Measurements from ENCODE around the gene SAP30BP. TPM values are rescaled to one million over a fixed set of nuclear protein-coding genes. Genes with fewer than 3 reads are reported as not detected.

Gene SAP30BP
- total RNA-seq, 1 experiment from 2014 or later, result 26.5 TPM

DNA sequence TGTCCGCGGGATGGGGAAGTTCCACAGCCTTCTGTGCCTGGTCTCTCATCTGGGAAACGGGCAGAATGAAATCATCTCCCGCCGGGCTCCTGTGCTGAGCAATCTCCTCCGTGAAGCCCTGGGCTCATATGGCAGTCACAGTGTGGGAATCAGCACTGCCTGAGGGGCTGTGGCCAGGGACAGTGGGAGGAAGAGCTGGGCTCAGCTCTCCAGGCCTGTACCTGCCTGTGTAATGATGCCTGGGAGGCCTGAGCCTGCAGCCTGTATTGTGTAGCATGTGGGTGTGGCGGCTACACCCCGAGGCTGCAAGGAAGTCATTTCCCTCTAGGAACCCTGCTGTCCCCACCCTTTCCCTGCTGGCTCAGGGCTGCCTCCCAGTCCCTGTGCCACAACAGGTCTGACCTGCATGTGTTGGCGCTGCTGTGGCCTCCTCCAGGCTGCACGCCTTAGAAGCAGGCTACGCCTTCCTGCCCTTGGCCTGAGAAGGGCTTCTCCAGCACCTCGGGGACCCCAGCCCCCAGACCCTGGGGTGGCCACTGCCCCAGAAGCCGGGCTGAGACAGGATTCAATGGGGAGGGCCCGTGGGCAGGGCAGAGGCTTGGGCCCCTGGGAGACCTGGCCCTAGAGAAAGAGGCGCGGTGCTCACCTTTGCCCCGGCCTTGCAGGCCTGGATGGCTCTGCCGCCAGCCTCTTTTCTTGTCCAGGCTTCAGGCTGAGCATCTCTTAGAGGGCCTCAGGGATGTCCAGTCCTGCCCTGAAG is 56.2 kb downstream of the SAP30BP start:
- H3K4me2 ChIP-seq (ENCODE audit: low read depth, low read length, poor library complexity, severe bottlenecking), result no peak overlapping the region
- H2AFZ ChIP-seq (ENCODE audit: low read length), result no peak overlapping the region
- H3K9me2 ChIP-seq (replicated peaks; ENCODE audit: insufficient read depth, low read length), result no peaks in the 10 kb centered on the region
- H4K20me1 ChIP-seq (ENCODE audit: insufficient read depth, low read depth, low read length), result no peaks in the 10 kb centered on the region
- H3K9ac ChIP-seq (ENCODE audit: low read length), result no peak overlapping the region
- no peaks in the 10 kb centered on the region for H3K79me2 ChIP-seq (ENCODE audit: low read length)
- H3K36me3 ChIP-seq (ENCODE audit: insufficient read depth, low read length), result no peaks in the 10 kb centered on the region
- no peak overlapping the region for H3K27ac ChIP-seq (ENCODE audit: low read length)
- H3K4me3 ChIP-seq (ENCODE audit: low read length), result no peak overlapping the region
- H3K4me1 ChIP-seq (ENCODE audit: low read length), result no peaks in the 10 kb centered on the region
- H3K27me3 ChIP-seq (ENCODE audit: low read length), result no peaks in the 10 kb centered on the region
- no peaks in the 10 kb centered on the region for H3K9me3 ChIP-seq (ENCODE audit: low read length)
- no peak for DNase-seq

DNA sequence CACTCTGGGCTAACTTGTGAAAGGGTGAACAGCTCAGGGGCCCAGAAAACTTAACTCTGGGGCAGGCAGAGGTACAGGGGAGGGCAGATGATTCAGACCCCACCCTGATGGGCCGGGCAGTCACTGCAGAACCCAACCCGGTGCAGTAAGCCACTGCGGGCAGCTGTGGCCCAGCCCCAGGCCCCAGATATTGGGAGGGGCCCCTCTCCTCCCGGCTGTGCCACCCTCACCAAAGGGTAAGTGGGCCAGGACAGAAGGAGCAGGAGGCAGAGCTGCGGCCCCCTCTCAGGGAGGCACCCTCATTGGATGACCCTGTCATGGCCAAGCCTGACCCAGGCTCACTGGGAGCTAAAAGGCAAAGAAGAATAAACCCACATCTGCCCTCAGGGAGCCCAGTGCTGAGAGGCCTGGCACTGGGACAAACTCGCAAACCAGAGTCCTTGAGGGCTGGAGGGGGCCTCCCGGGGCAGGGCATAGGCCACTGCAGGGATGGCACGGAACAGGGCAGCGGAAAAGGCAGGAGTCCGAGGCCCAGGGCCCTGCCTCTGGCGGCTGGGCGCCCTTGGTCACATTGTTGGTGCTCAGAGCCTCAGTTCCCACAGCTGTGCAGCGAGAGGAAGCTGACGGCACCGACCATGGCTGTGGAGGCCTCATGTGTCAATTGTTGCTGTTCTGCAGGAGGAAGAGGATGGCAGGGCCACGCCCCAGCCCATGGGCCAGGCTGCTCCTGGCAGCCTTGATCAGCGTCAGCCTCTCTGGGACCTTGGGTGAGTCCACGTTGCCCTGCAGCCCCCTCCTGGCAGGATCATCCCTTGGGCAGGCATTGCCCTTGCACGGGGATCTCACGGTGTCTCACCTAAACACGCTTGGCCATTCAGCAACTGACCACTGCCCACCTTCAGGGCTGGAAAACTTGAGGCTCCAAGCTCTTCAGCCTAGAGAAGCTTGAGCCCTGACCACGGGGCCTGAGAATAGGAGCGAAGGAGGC is 57.2 kb downstream of the SAP30BP start:
- no peaks in the 10 kb centered on the region for H4K20me1 ChIP-seq (ENCODE audit: insufficient read depth, low read depth, low read length)
- H2AFZ ChIP-seq (ENCODE audit: low read length), result no peak overlapping the region
- no peak overlapping the region for H3K9ac ChIP-seq (ENCODE audit: low read length)
- no peak overlapping the region for H3K27ac ChIP-seq (ENCODE audit: low read length)
- H3K36me3 ChIP-seq (ENCODE audit: insufficient read depth, low read length), result no peaks in the 10 kb centered on the region
- H3K4me3 ChIP-seq (ENCODE audit: low read length), result no peak overlapping the region
- H3K9me2 ChIP-seq (replicated peaks; ENCODE audit: insufficient read depth, low read length), result no peaks in the 10 kb centered on the region
- H3K9me3 ChIP-seq (ENCODE audit: low read length), result no peaks in the 10 kb centered on the region
- no peaks in the 10 kb centered on the region for H3K27me3 ChIP-seq (ENCODE audit: low read length)
- no peaks in the 10 kb centered on the region for H3K4me1 ChIP-seq (ENCODE audit: low read length)
- H3K79me2 ChIP-seq (ENCODE audit: low read length), result no peaks in the 10 kb centered on the region
- DNase-seq, result no peak
- no peak overlapping the region for H3K4me2 ChIP-seq (ENCODE audit: low read depth, low read length, poor library complexity, severe bottlenecking)

DNA sequence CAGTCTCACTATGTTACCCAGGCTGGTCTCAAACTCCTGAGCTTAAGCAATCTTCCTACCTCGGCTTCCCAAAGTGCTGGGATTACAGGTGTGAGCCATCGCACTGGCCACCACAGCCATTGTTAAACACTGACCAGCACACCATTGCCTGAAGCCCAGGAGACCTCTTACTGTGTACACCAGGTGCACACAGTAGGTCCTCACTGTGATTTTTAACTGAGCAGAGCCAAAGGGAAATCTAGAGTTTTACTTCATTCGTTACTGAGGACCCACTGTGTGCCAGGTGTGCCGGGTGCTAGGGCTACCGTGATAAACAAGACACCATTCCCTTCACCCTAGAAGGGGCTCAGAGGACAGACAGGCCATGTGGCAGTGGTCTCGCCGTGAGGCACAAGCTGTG is 58.4 kb downstream of the SAP30BP start:
- Histone ChIP-seq H3K27me3 (ENCODE audit: low read length) (no peaks in the 10 kb centered on the region), H3K9me3 (ENCODE audit: low read length) (no peaks in the 10 kb centered on the region), H3K27ac (ENCODE audit: low read length) (no peak overlapping the region), H2AFZ (ENCODE audit: low read length) (no peak overlapping the region), H3K9me2 (replicated peaks; ENCODE audit: insufficient read depth, low read length) (no peaks in the 10 kb centered on the region), H3K79me2 (ENCODE audit: low read length) (no peaks in the 10 kb centered on the region), H4K20me1 (ENCODE audit: insufficient read depth, low read depth, low read length) (no peaks in the 10 kb centered on the region), H3K36me3 (ENCODE audit: insufficient read depth, low read length) (no peaks in the 10 kb centered on the region), H3K4me3 (ENCODE audit: low read length) (no peak overlapping the region), H3K9ac (ENCODE audit: low read length) (no peak overlapping the region), H3K4me2 (ENCODE audit: low read depth, low read length, poor library complexity, severe bottlenecking) (no peak overlapping the region), H3K4me1 (ENCODE audit: low read length) (no peaks in the 10 kb centered on the region)
- no peak for DNase-seq

DNA sequence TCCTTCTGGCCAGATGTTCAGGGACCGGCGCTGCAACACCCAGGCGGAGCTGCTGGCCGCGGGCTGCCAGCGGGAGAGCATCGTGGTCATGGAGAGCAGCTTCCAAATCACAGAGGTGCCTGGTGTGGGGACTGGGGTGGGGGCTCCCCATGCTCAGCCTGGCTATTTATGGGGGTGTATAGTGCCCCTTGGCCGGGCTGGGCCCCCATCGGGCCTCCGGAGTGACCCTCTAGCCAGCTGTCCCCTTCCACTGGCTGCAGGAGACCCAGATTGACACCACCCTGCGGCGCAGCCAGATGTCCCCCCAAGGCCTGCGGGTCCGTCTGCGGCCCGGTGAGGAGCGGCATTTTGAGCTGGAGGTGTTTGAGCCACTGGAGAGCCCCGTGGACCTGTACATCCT is 60.3 kb downstream of the SAP30BP start:
- Histone ChIP-seq H3K79me2 (ENCODE audit: low read length) (no peaks in the 10 kb centered on the region), H3K27ac (ENCODE audit: low read length) (no peak overlapping the region), H3K9me2 (replicated peaks; ENCODE audit: insufficient read depth, low read length) (no peaks in the 10 kb centered on the region), H3K4me2 (ENCODE audit: low read depth, low read length, poor library complexity, severe bottlenecking) (no peak overlapping the region), H3K27me3 (ENCODE audit: low read length) (no peaks in the 10 kb centered on the region), H3K9ac (ENCODE audit: low read length) (no peak overlapping the region), H3K36me3 (ENCODE audit: insufficient read depth, low read length) (no peaks in the 10 kb centered on the region), H3K4me3 (ENCODE audit: low read length) (no peak overlapping the region), H3K9me3 (ENCODE audit: low read length) (no peaks in the 10 kb centered on the region), H4K20me1 (ENCODE audit: insufficient read depth, low read depth, low read length) (no peaks in the 10 kb centered on the region), H3K4me1 (ENCODE audit: low read length) (no peaks in the 10 kb centered on the region), H2AFZ (ENCODE audit: low read length) (no peak overlapping the region)
- no peak for DNase-seq

DNA sequence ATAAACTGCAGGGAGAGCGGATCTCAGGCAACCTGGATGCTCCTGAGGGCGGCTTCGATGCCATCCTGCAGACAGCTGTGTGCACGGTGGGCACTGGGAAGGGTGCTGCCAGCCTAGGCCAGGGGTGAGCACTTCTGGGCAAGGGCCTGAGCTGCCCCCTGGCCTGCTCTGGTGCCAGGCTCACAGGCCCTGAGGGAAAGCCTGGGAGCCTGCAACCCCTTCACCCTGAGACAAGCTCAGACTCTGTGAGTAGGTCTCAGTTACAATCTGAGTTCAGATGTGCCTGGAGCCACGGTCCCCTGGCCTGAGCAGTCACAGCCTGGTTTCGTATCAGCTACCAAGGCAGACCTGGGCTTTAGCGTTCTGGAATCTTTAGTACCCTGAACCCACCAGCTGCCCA is 62.2 kb downstream of the SAP30BP start:
- no peaks in the 10 kb centered on the region for H3K27me3 ChIP-seq (ENCODE audit: low read length)
- H3K4me1 ChIP-seq (ENCODE audit: low read length), result peaks cover under 1% of the 10 kb centered on the region; the same call in 1 of the 2 replicates
- H3K27ac ChIP-seq (ENCODE audit: low read length), result no peak overlapping the region
- no peak overlapping the region for H3K4me3 ChIP-seq (ENCODE audit: low read length)
- no peaks in the 10 kb centered on the region for H3K9me2 ChIP-seq (replicated peaks; ENCODE audit: insufficient read depth, low read length)
- H3K79me2 ChIP-seq (ENCODE audit: low read length), result no peaks in the 10 kb centered on the region
- no peaks in the 10 kb centered on the region for H3K9me3 ChIP-seq (ENCODE audit: low read length)
- H2AFZ ChIP-seq (ENCODE audit: low read length), result no peak overlapping the region
- no peaks in the 10 kb centered on the region for H3K36me3 ChIP-seq (ENCODE audit: insufficient read depth, low read length)
- no peaks in the 10 kb centered on the region for H4K20me1 ChIP-seq (ENCODE audit: insufficient read depth, low read depth, low read length)
- no peak overlapping the region for H3K4me2 ChIP-seq (ENCODE audit: low read depth, low read length, poor library complexity, severe bottlenecking)
- H3K9ac ChIP-seq (ENCODE audit: low read length), result no peak overlapping the region
- no peak for DNase-seq

DNA sequence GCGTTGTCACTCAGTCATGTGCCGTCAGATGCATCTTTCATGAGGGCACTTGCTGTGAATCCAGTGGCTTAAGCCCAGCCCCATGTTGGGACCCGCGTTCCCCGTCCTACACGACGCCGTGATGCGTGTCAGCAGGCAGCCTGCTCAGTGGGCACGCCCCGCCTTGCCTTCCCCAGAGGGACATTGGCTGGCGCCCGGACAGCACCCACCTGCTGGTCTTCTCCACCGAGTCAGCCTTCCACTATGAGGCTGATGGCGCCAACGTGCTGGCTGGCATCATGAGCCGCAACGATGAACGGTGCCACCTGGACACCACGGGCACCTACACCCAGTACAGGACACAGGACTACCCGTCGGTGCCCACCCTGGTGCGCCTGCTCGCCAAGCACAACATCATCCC is 62.9 kb downstream of the SAP30BP start:
- no peak for DNase-seq
- peaks cover 7% of the 10 kb centered on the region for H3K4me1 ChIP-seq (ENCODE audit: low read length)
- H3K36me3 ChIP-seq (ENCODE audit: insufficient read depth, low read length), result no peaks in the 10 kb centered on the region
- H4K20me1 ChIP-seq (ENCODE audit: insufficient read depth, low read depth, low read length), result no peaks in the 10 kb centered on the region
- H3K79me2 ChIP-seq (ENCODE audit: low read length), result no peaks in the 10 kb centered on the region
- H3K27me3 ChIP-seq (ENCODE audit: low read length), result no peaks in the 10 kb centered on the region
- H3K9ac ChIP-seq (ENCODE audit: low read length), result no peak overlapping the region
- no peak overlapping the region for H3K4me2 ChIP-seq (ENCODE audit: low read depth, low read length, poor library complexity, severe bottlenecking)
- no peak overlapping the region for H3K4me3 ChIP-seq (ENCODE audit: low read length)
- H3K9me3 ChIP-seq (ENCODE audit: low read length), result no peaks in the 10 kb centered on the region
- H2AFZ ChIP-seq (ENCODE audit: low read length), result no peak overlapping the region
- no peak overlapping the region for H3K27ac ChIP-seq (ENCODE audit: low read length)
- no peaks in the 10 kb centered on the region for H3K9me2 ChIP-seq (replicated peaks; ENCODE audit: insufficient read depth, low read length)

DNA sequence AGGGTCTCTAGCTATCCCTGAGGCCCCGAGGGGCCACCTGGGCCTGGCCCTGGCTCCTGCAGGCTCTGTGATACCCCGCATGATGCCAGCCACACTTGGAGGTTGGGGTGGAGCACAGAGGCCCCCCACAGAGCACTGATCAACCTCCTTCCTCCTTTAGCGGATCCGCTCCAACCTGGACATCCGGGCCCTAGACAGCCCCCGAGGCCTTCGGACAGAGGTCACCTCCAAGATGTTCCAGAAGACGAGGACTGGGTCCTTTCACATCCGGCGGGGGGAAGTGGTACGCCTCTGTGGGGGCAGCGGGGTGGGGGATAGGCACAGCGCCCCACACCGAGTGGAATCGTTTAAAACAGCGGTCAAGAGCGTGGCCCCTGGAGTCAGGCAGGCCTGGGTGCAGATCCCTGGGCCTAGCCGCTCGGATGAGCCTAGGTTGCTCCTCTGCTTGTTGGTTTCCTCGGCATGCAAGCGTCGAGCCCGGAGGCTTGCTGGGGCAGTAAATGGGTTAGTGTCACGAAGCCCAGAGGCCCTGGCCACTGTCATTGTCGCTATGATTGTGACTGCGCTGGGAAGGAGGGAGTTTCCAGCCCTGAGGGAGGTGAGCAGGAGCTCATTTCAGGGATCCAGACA is 64.1 kb downstream of the SAP30BP start:
- Histone ChIP-seq H3K4me2 (ENCODE audit: low read depth, low read length, poor library complexity, severe bottlenecking) (no peak overlapping the region), H2AFZ (ENCODE audit: low read length) (no peak overlapping the region), H3K27ac (ENCODE audit: low read length) (no peak overlapping the region), H3K79me2 (ENCODE audit: low read length) (no peaks in the 10 kb centered on the region), H3K9me3 (ENCODE audit: low read length) (no peaks in the 10 kb centered on the region), H3K4me1 (ENCODE audit: low read length) (peaks cover 7% of the 10 kb centered on the region), H3K9ac (ENCODE audit: low read length) (no peak overlapping the region), H3K9me2 (replicated peaks; ENCODE audit: insufficient read depth, low read length) (no peaks in the 10 kb centered on the region), H3K36me3 (ENCODE audit: insufficient read depth, low read length) (no peaks in the 10 kb centered on the region), H3K27me3 (ENCODE audit: low read length) (no peaks in the 10 kb centered on the region), H3K4me3 (ENCODE audit: low read length) (no peak overlapping the region), H4K20me1 (ENCODE audit: insufficient read depth, low read depth, low read length) (no peaks in the 10 kb centered on the region)
- DNase-seq, result no peak
